ENCODE measurements around the gene SEC61B. TPM values are rescaled to one million over a fixed set of nuclear protein-coding genes. Genes with fewer than 3 reads are reported as not detected.

The SEC61B gene
- total and polyA plus RNA-seq, 2 experiments from 2014 or later: 133 to 602 TPM

DNA sequence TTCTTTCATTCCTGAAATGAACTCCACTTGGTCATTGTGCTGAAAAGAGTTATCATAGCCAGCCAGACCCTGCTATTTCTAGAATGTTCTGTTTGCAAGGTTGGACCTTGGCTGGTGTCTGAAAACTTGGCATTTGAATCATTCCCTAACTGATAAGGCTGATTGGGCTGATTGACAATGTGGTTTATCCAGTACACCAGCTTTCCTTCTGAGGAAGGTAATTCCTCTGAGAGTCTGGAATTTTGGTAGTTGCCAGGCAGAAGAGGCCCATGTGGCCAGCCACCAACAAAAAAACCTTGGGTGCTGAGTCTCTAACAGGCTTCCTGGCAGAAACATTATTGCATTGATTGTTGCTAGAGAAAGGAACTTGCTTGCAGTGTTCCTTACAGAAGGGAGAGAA, 15.3 kb downstream of the SEC61B start:
- peaks cover 2% of the 10 kb centered on the region; the same call in 1 of the 3 replicates for H3K36me3 Mint-ChIP-seq (ENCODE audit: low read depth)
- H3K9me3 Mint-ChIP-seq: peaks cover 2% of the 10 kb centered on the region; the same call in 1 of the 3 replicates
- no peaks in the 10 kb centered on the region for H3K4me1 Mint-ChIP-seq
- Histone ChIP-seq H4K20me1 (replicated peaks; ENCODE audit: insufficient read depth) (peaks cover 6% of the 10 kb centered on the region), H3K9me2 (ENCODE audit: insufficient read depth) (no peaks in the 10 kb centered on the region), H3K4me2 (no peak overlapping the region), H3K79me2 (replicated peaks; ENCODE audit: insufficient read depth) (no peaks in the 10 kb centered on the region), H2AFZ (no peak overlapping the region), H3K27ac (ENCODE audit: low read depth) (no peak overlapping the region), H3F3A (replicated peaks; ENCODE audit: low read depth) (no peaks in the 10 kb centered on the region), H3K4me3 (no peak overlapping the region), H3K4me1 (ENCODE audit: insufficient read depth) (no peaks in the 10 kb centered on the region), H3K27me3 (ENCODE audit: insufficient read depth) (no peaks in the 10 kb centered on the region), H3K36me3 (ENCODE audit: insufficient read depth) (no peaks in the 10 kb centered on the region)
- TF ChIP-seq POLR2AphosphoS5 (IDR thresholded peaks at IDR 0.05; ENCODE audit: low read depth) (no peak), NANOG (IDR thresholded peaks at IDR 0.05; ENCODE audit: borderline replicate concordance) (no peak), STAT1 (IDR thresholded peaks at IDR 0.05; ENCODE audit: unreplicated experiment) (no peak), JUNB (IDR thresholded peaks at IDR 0.05; ENCODE audit: unreplicated experiment) (no peak), ZNF331 (CRISPR knock-in tag; IDR thresholded peaks at IDR 0.05; ENCODE audit: low read depth) (no peak), EZH2phosphoT487 (IDR thresholded peaks at IDR 0.05; ENCODE audit: unreplicated experiment) (no peak), ZNF114 (CRISPR knock-in tag; IDR thresholded peaks at IDR 0.05) (no peak), CREB1 (CRISPR knock-in tag; IDR thresholded peaks at IDR 0.05; ENCODE audit: low read depth) (no peak), EZH2 (IDR thresholded peaks at IDR 0.05; ENCODE audit: low read depth, unreplicated experiment) (no peak)
- TF ChIP-seq, protein P1, sequence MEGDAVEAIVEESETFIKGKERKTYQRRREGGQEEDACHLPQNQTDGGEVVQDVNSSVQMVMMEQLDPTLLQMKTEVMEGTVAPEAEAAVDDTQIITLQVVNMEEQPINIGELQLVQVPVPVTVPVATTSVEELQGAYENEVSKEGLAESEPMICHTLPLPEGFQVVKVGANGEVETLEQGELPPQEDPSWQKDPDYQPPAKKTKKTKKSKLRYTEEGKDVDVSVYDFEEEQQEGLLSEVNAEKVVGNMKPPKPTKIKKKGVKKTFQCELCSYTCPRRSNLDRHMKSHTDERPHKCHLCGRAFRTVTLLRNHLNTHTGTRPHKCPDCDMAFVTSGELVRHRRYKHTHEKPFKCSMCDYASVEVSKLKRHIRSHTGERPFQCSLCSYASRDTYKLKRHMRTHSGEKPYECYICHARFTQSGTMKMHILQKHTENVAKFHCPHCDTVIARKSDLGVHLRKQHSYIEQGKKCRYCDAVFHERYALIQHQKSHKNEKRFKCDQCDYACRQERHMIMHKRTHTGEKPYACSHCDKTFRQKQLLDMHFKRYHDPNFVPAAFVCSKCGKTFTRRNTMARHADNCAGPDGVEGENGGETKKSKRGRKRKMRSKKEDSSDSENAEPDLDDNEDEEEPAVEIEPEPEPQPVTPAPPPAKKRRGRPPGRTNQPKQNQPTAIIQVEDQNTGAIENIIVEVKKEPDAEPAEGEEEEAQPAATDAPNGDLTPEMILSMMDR (conservative IDR thresholded peaks at IDR 0.05; ENCODE audit: low read depth in 2 of 2): no peak
- TF ChIP-seq, protein P2, sequence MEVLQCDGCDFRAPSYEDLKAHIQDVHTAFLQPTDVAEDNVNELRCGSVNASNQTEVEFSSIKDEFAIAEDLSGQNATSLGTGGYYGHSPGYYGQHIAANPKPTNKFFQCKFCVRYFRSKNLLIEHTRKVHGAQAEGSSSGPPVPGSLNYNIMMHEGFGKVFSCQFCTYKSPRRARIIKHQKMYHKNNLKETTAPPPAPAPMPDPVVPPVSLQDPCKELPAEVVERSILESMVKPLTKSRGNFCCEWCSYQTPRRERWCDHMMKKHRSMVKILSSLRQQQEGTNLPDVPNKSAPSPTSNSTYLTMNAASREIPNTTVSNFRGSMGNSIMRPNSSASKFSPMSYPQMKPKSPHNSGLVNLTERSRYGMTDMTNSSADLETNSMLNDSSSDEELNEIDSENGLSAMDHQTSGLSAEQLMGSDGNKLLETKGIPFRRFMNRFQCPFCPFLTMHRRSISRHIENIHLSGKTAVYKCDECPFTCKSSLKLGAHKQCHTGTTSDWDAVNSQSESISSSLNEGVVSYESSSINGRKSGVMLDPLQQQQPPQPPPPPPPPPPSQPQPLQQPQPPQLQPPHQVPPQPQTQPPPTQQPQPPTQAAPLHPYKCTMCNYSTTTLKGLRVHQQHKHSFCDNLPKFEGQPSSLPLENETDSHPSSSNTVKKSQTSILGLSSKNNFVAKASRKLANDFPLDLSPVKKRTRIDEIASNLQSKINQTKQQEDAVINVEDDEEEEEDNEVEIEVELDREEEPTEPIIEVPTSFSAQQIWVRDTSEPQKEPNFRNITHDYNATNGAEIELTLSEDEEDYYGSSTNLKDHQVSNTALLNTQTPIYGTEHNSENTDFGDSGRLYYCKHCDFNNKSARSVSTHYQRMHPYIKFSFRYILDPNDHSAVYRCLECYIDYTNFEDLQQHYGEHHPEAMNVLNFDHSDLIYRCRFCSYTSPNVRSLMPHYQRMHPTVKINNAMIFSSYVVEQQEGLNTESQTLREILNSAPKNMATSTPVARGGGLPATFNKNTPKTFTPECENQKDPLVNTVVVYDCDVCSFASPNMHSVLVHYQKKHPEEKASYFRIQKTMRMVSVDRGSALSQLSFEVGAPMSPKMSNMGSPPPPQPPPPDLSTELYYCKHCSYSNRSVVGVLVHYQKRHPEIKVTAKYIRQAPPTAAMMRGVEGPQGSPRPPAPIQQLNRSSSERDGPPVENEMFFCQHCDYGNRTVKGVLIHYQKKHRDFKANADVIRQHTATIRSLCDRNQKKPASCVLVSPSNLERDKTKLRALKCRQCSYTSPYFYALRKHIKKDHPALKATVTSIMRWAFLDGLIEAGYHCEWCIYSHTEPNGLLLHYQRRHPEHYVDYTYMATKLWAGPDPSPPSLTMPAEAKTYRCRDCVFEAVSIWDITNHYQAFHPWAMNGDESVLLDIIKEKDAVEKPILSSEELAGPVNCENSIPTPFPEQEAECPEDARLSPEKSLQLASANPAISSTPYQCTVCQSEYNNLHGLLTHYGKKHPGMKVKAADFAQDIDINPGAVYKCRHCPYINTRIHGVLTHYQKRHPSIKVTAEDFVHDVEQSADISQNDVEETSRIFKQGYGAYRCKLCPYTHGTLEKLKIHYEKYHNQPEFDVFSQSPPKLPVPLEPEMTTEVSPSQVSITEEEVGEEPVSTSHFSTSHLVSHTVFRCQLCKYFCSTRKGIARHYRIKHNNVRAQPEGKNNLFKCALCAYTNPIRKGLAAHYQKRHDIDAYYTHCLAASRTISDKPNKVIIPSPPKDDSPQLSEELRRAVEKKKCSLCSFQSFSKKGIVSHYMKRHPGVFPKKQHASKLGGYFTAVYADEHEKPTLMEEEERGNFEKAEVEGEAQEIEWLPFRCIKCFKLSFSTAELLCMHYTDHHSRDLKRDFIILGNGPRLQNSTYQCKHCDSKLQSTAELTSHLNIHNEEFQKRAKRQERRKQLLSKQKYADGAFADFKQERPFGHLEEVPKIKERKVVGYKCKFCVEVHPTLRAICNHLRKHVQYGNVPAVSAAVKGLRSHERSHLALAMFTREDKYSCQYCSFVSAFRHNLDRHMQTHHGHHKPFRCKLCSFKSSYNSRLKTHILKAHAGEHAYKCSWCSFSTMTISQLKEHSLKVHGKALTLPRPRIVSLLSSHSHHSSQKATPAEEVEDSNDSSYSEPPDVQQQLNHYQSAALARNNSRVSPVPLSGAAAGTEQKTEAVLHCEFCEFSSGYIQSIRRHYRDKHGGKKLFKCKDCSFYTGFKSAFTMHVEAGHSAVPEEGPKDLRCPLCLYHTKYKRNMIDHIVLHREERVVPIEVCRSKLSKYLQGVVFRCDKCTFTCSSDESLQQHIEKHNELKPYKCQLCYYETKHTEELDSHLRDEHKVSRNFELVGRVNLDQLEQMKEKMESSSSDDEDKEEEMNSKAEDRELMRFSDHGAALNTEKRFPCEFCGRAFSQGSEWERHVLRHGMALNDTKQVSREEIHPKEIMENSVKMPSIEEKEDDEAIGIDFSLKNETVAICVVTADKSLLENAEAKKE (CRISPR knock-in tag; IDR thresholded peaks at IDR 0.05): no peak
- TF ChIP-seq, protein P3, sequence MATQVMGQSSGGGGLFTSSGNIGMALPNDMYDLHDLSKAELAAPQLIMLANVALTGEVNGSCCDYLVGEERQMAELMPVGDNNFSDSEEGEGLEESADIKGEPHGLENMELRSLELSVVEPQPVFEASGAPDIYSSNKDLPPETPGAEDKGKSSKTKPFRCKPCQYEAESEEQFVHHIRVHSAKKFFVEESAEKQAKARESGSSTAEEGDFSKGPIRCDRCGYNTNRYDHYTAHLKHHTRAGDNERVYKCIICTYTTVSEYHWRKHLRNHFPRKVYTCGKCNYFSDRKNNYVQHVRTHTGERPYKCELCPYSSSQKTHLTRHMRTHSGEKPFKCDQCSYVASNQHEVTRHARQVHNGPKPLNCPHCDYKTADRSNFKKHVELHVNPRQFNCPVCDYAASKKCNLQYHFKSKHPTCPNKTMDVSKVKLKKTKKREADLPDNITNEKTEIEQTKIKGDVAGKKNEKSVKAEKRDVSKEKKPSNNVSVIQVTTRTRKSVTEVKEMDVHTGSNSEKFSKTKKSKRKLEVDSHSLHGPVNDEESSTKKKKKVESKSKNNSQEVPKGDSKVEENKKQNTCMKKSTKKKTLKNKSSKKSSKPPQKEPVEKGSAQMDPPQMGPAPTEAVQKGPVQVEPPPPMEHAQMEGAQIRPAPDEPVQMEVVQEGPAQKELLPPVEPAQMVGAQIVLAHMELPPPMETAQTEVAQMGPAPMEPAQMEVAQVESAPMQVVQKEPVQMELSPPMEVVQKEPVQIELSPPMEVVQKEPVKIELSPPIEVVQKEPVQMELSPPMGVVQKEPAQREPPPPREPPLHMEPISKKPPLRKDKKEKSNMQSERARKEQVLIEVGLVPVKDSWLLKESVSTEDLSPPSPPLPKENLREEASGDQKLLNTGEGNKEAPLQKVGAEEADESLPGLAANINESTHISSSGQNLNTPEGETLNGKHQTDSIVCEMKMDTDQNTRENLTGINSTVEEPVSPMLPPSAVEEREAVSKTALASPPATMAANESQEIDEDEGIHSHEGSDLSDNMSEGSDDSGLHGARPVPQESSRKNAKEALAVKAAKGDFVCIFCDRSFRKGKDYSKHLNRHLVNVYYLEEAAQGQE (IDR thresholded peaks at IDR 0.05; ENCODE audit: unreplicated experiment): no peak
- TF ChIP-seq, protein P4, sequence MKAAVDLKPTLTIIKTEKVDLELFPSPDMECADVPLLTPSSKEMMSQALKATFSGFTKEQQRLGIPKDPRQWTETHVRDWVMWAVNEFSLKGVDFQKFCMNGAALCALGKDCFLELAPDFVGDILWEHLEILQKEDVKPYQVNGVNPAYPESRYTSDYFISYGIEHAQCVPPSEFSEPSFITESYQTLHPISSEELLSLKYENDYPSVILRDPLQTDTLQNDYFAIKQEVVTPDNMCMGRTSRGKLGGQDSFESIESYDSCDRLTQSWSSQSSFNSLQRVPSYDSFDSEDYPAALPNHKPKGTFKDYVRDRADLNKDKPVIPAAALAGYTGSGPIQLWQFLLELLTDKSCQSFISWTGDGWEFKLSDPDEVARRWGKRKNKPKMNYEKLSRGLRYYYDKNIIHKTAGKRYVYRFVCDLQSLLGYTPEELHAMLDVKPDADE (IDR thresholded peaks at IDR 0.05): no peak
- DNase-seq (ENCODE audit: low spot score) (no peak), ATAC-seq (no peak)
- H3K27me3 Mint-ChIP-seq (ENCODE audit: insufficient read depth, low read depth, poor library complexity): peaks cover 1% of the 10 kb centered on the region
- no peak overlapping the region for H3K27ac Mint-ChIP-seq
- H3K4me3 Mint-ChIP-seq: no peak overlapping the region
